Esophagus squamous epithelium (tissue), 5 donors: ENCODE data around the gene FXYD5. TPM values are rescaled to one million over a fixed set of nuclear protein-coding genes. Genes with fewer than 3 reads are reported as not detected.

Source experiments
- DNase-seq: peaks from one replicate; lab custom pipeline; 2025; lab: John Stamatoyannopoulos, UW
- H3K27ac ChIP-seq, 4 donors: fragments of 200-600 bp; sonication (generic); one replicate each; pipeline ENCODE4 v1.5.1; 2016 to 2019; ENCODE audit warnings: mild to moderate bottlenecking in 1 of 4
- H3K27me3 ChIP-seq, 4 donors: fragments of 200-600 bp; sonication (generic); 1 replicate in 3 of 4; 2 replicates in 1 of 4; pipeline versions ENCODE4 v1.5.1 to v1.6.0; 2017 to 2021; ENCODE audit warnings: antibody characterized with exemption in 1 of 4
- H3K36me3 ChIP-seq, 3 donors: fragments of 200-600 bp; sonication (generic); one replicate each; pipeline ENCODE4 v1.5.1; 2016 to 2019
- H3K4me1 ChIP-seq, 3 donors: fragments of 200-600 bp; sonication (generic); one replicate each; pipeline ENCODE4 v1.5.1; 2017 to 2019
- H3K4me3 ChIP-seq, 4 donors: fragments of 200-600 bp; sonication (generic); 1 replicate in 3 of 4; 2 replicates in 1 of 4; pipeline ENCODE4 v1.5.1; 2016 to 2019; ENCODE audit warnings: mild to moderate bottlenecking in 2 of 4, moderate library complexity in 1 of 4
- H3K9me3 ChIP-seq, 3 donors: fragments of 200-600 bp; sonication (generic); one replicate each; pipeline ENCODE4 v1.5.1; 2016 to 2019
- POLR2A ChIP-seq, 4 donors: fragments of 450-650 bp; IDR thresholded peaks; one replicate each; pipeline ENCODE4 v1.6.1; 2017; ENCODE audit warnings: antibody characterized with exemption in 4 of 4, mild to moderate bottlenecking in 4 of 4, moderate library complexity in 3 of 4
- WGBS, 2 donors: methylation state at CpG; one replicate each; pipeline ENCODE4 v1.1.5; 2018; 5-methylcytosine and 5-hydroxymethylcytosine counted together
- intact Hi-C: fragments of 100-400 bp; cut with DNase I; formaldehyde crosslinking; loops from one replicate; pipeline ENCODE4 v1.15.0; 2022
- total RNA-seq, 4 donors: library from RNA; depleted of rRNA; stranded (reverse); fragments of >200 nt; gene quantifications; one replicate each; pipeline ENCODE4 v1.1.0, GENCODE V29; 2016
- TF ChIP-seq, protein P1 (sequence below), 6 experiments: fragments of 450-650 bp in 4 of 6; fragments of 200-600 bp in 2 of 6; sonication (generic) in 2 of 6; IDR thresholded peaks; one replicate each; pipeline ENCODE4 v1.5.1; 2016 to 2019; ENCODE audit warnings: antibody characterized with exemption in 6 of 6, mild to moderate bottlenecking in 4 of 6, moderate library complexity in 4 of 6
- donor health status: DM: yes; HTN: yes; CAD: no.

FXYD5 gene
- total RNA-seq, 4 donors from 2014 or later, result 39.3 to 146 (median 45.7) TPM

DNA sequence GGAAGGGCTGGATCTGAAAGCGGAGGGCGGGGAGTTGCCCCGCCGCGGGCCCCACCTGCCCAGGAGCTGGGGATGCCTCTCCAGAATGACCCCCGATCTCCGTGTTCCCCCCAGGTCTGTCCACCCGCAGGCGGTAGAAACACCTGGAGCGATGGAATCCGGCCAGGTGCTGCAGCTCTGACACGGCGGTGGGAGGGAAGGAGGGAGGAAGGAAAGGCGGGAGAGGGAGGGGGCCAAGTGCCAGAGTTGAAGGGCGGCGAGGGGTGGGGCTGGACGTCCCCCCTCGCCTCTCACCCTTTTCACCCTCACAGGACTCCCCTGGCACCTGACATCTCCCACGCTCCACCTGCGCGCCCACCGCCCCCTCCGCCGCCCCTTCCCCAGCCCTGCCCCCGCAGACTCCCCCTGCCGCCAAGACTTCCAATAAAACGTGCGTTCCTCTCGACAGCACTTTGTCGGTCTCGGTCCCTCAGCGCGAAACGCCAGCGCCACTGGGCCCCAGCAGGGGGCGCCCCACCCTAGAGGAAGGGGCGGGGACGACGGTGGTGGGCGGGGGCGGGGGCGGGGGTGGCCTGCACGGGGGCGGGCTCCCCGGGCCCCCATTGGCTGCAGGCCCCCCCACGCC is 11.8 kb upstream of the FXYD5 start:
- H3K4me3 ChIP-seq, result peak overlapping the region in 3 of 4 donors; percentile 12 to 55 (median 31)
- no peaks in the 10 kb centered on the region for H3K9me3 ChIP-seq
- H3K4me1 ChIP-seq, result peaks cover 23 to 56% (median 26%) of the 10 kb centered on the region in 3 donors
- peaks cover 0 to 38% (median 9%) of the 10 kb centered on the region in 4 donors for H3K27me3 ChIP-seq
- no peak for TF ChIP-seq POLR2A (IDR thresholded peaks at IDR 0.05)
- TF ChIP-seq, protein P1, sequence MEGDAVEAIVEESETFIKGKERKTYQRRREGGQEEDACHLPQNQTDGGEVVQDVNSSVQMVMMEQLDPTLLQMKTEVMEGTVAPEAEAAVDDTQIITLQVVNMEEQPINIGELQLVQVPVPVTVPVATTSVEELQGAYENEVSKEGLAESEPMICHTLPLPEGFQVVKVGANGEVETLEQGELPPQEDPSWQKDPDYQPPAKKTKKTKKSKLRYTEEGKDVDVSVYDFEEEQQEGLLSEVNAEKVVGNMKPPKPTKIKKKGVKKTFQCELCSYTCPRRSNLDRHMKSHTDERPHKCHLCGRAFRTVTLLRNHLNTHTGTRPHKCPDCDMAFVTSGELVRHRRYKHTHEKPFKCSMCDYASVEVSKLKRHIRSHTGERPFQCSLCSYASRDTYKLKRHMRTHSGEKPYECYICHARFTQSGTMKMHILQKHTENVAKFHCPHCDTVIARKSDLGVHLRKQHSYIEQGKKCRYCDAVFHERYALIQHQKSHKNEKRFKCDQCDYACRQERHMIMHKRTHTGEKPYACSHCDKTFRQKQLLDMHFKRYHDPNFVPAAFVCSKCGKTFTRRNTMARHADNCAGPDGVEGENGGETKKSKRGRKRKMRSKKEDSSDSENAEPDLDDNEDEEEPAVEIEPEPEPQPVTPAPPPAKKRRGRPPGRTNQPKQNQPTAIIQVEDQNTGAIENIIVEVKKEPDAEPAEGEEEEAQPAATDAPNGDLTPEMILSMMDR (IDR thresholded peaks at IDR 0.05), result peak in 3 of 6 experiments; percentile 28 to 90 (median 69)
- 43% methylated on average over 1 of the region's 46 CpGs; no CpG with 5 or more reads in 1 of the 2 donors for WGBS, 2 donors
- no peak for DNase-seq
- H3K27ac ChIP-seq, result peak overlapping the region in 1 of 4 donors; percentile 31
- intact Hi-C loops, result loop anchor here (5.0 kb wide), 2 partner anchors 75 to 130 kb away; no protein-coding TSS in a partner anchor
- no peaks in the 10 kb centered on the region for H3K36me3 ChIP-seq

DNA sequence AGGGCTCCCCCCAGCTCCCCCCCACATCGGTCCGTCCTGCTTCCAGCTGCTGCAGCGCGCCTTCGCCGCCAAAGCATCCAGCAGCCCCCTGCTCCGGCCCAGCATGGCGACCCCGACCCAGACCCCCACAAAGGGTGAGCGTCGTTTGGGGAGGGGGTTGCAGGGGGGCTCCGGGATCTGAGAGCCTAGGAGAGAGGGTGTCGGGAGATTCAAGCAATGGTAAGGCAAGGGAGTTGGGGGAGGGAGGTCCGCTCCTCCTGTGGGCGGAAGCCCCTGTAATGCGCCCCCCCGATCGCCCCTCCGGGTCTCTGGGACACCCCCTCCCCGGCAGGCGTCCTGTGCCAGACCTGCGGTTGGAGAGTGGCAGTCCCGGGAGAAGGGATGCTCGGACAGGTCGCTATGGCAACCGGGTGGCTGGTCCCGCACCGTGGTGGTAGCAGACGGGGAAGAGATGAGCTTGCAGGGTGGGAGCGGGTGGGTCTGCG is 11.3 kb upstream of the FXYD5 start, which contains the start of gene FXYD7:
Gene FXYD7 (plus strand): TSS at position 25 of the 485 bp plus-strand sequence. CDS start 79 bp downstream, at position 104.
- DNase-seq, result no peak
- H3K9me3 ChIP-seq, result no peaks in the 10 kb centered on the region
- H3K4me1 ChIP-seq, result peaks cover 21 to 51% (median 26%) of the 10 kb centered on the region in 3 donors
- 6% methylated on average over 6 to 10 of the region's 31 CpGs for WGBS, 2 donors
- TF ChIP-seq POLR2A (IDR thresholded peaks at IDR 0.05), result no peak
- TF ChIP-seq, protein P1 (IDR thresholded peaks at IDR 0.05), result no peak
- H3K4me3 ChIP-seq, result peak within 1 kb of the TSS in 3 of 4 donors; percentile 12 to 55 (median 31)
- H3K36me3 ChIP-seq, result no peaks in the 10 kb centered on the region
- H3K27me3 ChIP-seq, result peaks cover 0 to 38% (median 9%) of the 10 kb centered on the region in 4 donors
- peak within 1 kb of the TSS in 1 of 4 donors; percentile 31 for H3K27ac ChIP-seq
- intact Hi-C loops, result loop anchor here (5.0 kb wide), 2 partner anchors 76 to 129 kb away; no protein-coding TSS in a partner anchor

DNA sequence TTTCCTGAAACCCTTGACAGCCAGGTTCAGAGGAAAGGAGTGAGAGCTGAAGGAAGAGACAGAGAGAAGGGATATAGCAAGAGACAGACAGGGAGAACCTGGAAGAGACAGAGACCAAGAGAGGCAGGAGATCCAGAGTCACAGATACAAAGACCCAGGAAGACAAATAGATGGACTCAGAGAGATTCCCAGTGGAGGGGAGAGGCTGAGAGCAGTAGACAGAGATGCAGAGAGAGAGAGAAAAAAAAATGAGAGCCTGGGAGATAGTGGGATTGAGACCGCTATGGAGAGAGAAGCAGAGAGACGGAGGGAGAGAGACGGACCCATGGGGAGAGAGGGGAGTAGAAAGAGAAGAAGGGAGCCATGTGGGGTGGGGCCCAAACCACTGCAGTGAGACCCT is 10.7 kb upstream of the FXYD5 start:
- Histone ChIP-seq H3K9me3 (no peaks in the 10 kb centered on the region), H3K4me1 (peaks cover 20 to 45% (median 26%) of the 10 kb centered on the region in 3 donors), H3K36me3 (no peaks in the 10 kb centered on the region), H3K27ac (no peak overlapping the region), H3K27me3 (peaks cover 0 to 38% (median 9%) of the 10 kb centered on the region in 4 donors), H3K4me3 (no peak overlapping the region)
- no peak for DNase-seq
- intact Hi-C loops, result loop anchor here (5.0 kb wide), 2 partner anchors 77 to 128 kb away; no protein-coding TSS in a partner anchor
- 34 to 46% methylated on average over 3 of the region's 3 CpGs for WGBS, 2 donors
- TF ChIP-seq, protein P1 (IDR thresholded peaks at IDR 0.05), result no peak
- no peak for TF ChIP-seq POLR2A (IDR thresholded peaks at IDR 0.05)

DNA sequence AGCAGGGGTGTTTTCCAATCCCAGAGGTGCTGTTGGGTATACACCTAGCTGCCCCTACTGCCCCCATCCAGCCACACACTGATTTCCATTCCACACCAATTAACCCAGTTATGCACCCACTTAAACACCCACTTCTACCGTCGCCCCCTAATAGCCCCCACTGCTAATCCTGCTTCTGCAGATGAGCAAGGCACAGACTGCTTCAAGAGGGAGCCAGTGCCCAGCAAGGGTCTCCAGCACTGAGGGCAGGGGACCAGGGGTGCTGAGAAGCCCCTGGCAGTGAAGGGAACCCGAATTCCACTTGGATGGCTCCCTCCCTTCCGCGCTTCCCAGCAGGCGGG is 10.3 kb upstream of the FXYD5 start:
- no peaks in the 10 kb centered on the region for H3K9me3 ChIP-seq
- intact Hi-C loops, result loop anchor here (5.0 kb wide), 2 partner anchors 77 to 128 kb away; no protein-coding TSS in a partner anchor
- H3K4me3 ChIP-seq, result no peak overlapping the region
- TF ChIP-seq POLR2A (IDR thresholded peaks at IDR 0.05), result no peak
- TF ChIP-seq, protein P1 (IDR thresholded peaks at IDR 0.05), result no peak
- DNase-seq, result no peak
- no peaks in the 10 kb centered on the region for H3K36me3 ChIP-seq
- H3K4me1 ChIP-seq, result peaks cover 20 to 43% (median 26%) of the 10 kb centered on the region in 3 donors
- no peak overlapping the region for H3K27ac ChIP-seq
- H3K27me3 ChIP-seq, result peaks cover 0 to 38% (median 9%) of the 10 kb centered on the region in 4 donors
- 24 to 63% methylated on average over 2 of the region's 6 CpGs for WGBS, 2 donors
